Activated CD4-positive, alpha-beta T cell treated with anti-CD3 and anti-CD28 coated beads, Interleukin-2, amount 50 U/mL, for 1 hour (primary cell): ENCODE results near the gene JPT2.

Experiments used
- DNase-seq: peaks from one replicate; pipeline ENCODE4 v3.0.0-alpha.2; 2020

The JPT2 gene

GRCh38 chr16:1653023-1653422 is 25.1 kb upstream of the JPT2 start:
- DNase-seq, result no peak

DNA sequence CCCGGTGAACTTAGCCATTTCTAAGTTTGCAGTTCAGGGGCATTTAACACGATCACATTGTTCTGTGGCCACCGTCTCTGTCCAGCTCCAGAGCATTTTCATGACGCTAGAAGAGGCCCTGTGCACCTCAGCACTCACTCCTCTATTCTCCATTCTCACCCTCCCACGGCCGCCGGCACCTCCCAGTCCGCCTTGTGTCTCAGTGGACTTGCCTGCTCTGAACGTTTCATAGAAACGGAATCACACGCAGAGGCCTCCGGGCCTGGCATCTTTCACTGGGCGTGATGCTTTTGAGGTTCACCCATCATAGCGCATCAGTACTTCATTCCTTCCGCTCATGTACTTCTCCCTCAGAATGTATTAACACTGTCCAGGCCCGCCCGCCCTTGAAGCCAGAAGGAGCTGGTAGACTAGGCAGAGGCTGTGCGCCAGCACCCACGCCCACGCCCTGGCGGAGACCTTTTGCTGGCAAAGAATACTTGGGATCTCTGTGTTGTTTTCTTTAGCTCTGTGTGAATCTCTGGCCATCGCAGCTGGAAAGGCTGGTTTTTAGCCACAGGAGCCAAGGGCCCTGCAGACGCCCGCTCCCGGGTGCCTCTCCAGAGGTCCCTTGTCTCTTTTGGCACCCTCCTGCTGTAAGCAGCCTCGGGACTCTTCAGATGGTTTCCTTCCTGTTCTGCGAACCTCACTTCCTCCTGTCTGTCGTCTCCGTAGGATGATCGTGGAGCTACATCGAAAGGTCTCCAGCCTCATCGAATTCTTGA is 23.4 kb upstream of the JPT2 start:
- DNase-seq, result no peak

- no peak for DNase-seq
Observed at GRCh38 chr16:1655269-1655807, 22.7 kb upstream of the JPT2 start.

- DNase-seq, result no peak
Observed at GRCh38 chr16:1655909-1656807, 21.9 kb upstream of the JPT2 start.

- DNase-seq, result no peak
Observed at GRCh38 chr16:1656808-1657617, 21.1 kb upstream of the JPT2 start.

GRCh38 chr16:1657841-1658240 is 20.2 kb upstream of the JPT2 start:
- no peak for DNase-seq

- no peak for DNase-seq
Observed at GRCh38 chr16:1659031-1659430, 19.0 kb upstream of the JPT2 start.

DNA sequence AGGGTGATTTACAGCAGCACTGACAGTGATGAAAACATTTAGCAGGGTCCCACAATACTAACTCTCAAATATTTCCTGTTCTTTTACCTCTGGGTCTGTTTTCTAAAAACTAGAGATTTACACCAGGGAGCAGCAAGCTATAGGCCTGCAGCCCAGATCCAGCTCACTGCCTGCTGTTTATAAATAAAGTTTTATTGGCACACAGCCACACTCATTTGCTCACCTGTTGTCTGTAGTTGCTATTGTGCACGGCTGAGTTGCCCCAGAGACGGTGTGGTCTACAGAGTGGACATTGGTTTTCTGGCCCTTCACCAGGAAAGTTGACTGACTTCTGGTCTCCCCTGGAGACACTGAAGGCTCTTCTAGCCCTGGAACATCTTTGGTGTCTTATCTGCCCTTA is 16.3 kb upstream of the JPT2 start:
- DNase-seq, result no peak

DNA sequence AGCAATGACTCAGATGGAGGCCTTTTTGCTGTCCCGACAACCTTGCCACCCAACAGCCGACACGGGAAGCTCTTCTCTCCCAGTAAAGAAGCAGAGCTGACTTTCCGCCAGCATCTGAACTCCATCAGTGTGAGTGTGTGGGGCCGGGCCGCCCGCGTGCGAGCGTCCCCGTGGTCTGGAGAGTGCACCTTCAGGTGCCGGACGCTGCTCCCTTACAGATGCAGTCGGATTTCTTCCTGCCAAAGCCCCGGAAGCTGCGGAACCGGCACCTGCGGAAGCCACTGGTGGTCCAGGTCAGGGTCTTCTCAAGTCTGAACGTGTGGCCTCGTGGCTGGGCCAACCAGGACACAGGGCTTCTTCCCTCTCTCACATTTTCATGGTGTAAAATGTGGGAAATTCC is 15.5 kb upstream of the JPT2 start:
- DNase-seq, result no peak

DNA sequence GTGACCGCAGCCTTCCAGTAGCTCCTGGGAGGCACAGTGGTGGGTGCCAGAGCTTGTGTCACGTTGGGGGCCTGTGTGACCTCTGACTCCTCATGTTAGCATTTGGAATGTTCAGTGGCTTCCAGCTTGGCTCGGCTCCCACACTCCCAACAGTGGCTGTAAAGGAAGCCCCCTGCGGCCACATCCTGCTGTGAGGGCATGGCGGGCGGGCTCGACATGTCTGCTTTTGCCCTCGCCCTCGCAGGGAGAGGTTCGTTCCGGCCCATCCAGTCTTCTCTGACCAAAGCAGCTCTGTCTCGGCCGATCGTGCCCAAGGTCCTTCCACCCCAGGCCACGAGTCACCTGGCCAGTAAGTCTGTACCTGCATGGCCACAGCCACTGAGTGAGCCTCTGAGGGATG is 12.2 kb upstream of the JPT2 start:
- DNase-seq, result no peak

DNA sequence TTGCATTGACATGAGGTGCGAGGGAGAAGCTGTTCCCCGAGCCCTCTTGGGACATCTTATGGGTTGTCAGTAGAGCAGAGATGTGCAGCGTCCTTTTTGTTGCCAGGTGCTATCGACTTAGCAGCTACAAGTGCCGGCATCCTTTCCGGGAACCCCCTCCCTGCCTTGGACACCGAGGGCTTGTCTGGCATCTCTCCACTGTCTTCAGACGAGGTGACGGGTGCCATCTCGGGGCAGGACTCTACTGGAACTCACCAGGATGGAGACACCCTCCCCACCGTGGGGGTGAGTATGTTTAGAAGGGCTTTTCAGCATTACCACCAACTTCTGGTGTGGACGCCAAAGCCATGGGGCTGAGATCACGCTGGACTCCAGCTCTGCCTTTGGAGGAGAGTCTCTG is 11.8 kb upstream of the JPT2 start:
- no peak for DNase-seq

GRCh38 chr16:1667271-1667670 is 10.8 kb upstream of the JPT2 start:
- DNase-seq, result no peak

GRCh38 chr16:1667916-1668315 is 10.2 kb upstream of the JPT2 start:
- DNase-seq, result no peak

- no peak for DNase-seq
Observed at GRCh38 chr16:1668612-1669319, 9.3 kb upstream of the JPT2 start.

- DNase-seq, result no peak
Observed at GRCh38 chr16:1669698-1670097, 8.4 kb upstream of the JPT2 start.

- no peak for DNase-seq
Observed at GRCh38 chr16:1670371-1670770, 7.7 kb upstream of the JPT2 start.

DNA sequence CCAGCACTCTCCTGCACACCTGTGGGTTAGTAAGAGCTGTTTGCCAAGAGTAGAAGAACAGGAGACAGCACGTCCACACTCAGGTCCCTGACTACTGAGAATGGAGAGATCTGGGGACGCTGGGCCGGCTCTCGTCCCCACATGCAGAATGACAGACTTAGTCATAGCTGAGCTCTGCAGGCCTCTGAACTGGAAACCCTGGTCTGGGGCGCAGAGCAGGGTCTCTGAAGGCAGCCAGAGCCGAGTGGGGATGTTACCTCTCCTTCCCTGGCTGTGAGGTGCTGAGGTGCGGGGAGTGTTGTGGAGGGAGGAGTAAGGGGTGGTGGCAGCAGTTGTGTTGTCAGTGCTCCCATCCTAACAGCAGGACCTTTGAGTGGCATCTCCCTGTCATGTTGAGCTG is 7.2 kb upstream of the JPT2 start:
- no peak for DNase-seq

DNA sequence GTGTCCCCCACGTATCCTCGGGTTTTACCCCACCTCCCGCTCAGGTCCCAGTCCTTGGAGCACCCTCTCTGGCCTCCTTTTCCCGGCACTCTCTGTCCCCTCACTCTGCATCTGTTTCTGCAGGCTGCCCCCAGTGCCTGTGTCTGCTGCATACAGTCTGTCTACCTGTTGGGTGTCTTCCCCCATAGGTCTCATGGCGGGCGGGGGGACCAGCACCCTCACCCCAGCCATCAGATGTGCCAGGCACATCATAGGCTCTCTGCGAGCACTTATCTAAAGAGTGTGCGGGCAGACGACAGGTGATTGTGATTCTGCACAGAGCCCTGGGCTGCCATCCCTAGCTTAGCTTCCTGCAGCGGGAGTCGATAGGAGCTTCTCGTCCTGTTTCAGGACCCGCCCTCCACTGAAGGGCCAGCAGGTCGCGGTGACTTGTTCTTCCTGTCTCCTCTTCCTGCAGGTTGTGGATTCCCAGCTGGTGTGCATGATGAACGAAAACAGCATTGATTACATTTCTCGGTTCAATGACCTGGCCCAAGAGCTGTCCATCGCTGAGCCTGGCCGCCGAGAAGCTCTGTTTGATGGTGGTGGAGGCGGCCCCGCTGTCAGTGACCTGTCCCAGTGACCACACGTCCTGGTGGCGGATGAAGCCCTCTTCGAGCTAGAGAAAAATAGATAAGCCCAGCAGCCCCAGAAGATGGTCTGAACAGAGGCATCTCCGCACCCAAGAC is 4.5 kb upstream of the JPT2 start:
- DNase-seq, result no peak

DNA sequence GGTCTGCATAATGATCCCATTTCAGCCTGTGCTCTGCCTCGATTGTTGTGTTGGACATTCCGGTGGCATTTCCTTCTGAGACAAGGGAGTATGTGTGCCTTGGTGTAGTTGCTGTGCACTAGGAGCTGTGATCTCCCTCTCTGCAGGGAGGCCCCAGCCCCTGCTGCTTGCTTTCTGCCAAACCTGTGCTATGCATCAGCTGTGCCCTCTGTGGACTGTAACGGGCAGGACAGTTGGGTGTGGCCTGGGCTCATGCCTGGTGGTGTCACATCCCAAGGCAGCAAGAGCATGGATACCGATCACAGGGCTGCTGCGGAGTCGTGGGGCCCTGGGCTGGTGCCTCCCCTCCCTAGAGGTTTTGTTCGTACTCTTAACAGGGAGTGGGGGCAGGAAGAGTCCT is 3.8 kb upstream of the JPT2 start:
- DNase-seq, result no peak

GRCh38 chr16:1674751-1675664 is 3.1 kb upstream of the JPT2 start:
- no peak for DNase-seq

- no peak for DNase-seq
Observed at GRCh38 chr16:1676661-1677060, 1.4 kb upstream of the JPT2 start.
